Fibroblast of pulmonary artery (primary cell): Measurements from ENCODE around the gene SKP1.
"Not testable (repeated sequence)": the region's sequence is repeated elsewhere in the genome, so short reads cannot be mapped to it uniquely, and the experiment has no call there.

Source experiments
- DNase-seq: peaks from one replicate; pipeline ENCODE4 v3.0.0-alpha.2; 2010; ENCODE audit warnings: low read depth
- H3K4me3 ChIP-seq: replicated peaks from 2 replicates; pipeline ENCODE4 v1.5.1; 2011; ENCODE audit warnings: low read depth, mild to moderate bottlenecking, control low read depth, low read length, moderate library complexity
- CTCF ChIP-seq: IDR thresholded peaks from 2 replicates; pipeline ENCODE4 v1.5.1; 2011; ENCODE audit warnings: mild to moderate bottlenecking, control low read depth, low read length, inconsistent platforms; ENCODE audit errors: missing control alignments

The SKP1 gene

GRCh38 chr5:134174841-134175839, 1.6 kb downstream of the SKP1 start:
- no peak for TF ChIP-seq CTCF
- H3K4me3 ChIP-seq = peak overlapping the region; percentile 80
- DNase-seq = peak; percentile 56

- DNase-seq = no peak
- no peak for TF ChIP-seq CTCF
- H3K4me3 ChIP-seq = no peak overlapping the region
These were observed 4.8 kb downstream of the SKP1 start for GRCh38 chr5:134171972-134172371.

- no peak for DNase-seq
- no peak overlapping the region for H3K4me3 ChIP-seq
- TF ChIP-seq CTCF = no peak
These were observed 14.2 kb downstream of the SKP1 start for GRCh38 chr5:134162592-134162991.

- no peak for TF ChIP-seq CTCF
- no peak overlapping the region for H3K4me3 ChIP-seq
- DNase-seq = no peak
These were observed 15.0 kb downstream of the SKP1 start for GRCh38 chr5:134161513-134162395.

GRCh38 chr5:134153657-134154056, 23.1 kb downstream of the SKP1 start:
- TF ChIP-seq CTCF = no peak
- no peak overlapping the region for H3K4me3 ChIP-seq
- no peak for DNase-seq

- no peak overlapping the region for H3K4me3 ChIP-seq
- TF ChIP-seq CTCF = no peak
- DNase-seq = no peak
These were observed 23.5 kb downstream of the SKP1 start for GRCh38 chr5:134153241-134153640.

GRCh38 chr5:134152173-134152832, 24.4 kb downstream of the SKP1 start:
- not testable (repeated sequence) for H3K4me3 ChIP-seq, DNase-seq
